Stimulated activated CD8-positive, alpha-beta memory T cell treated with anti-CD3 and anti-CD28 coated beads, Interleukin-15, amount 100 ng/mL, for 48 hours (primary cell): ENCODE measurements around the gene SLC43A2.

Experiments
- DNase-seq, 2 donors: peaks; one replicate each; pipeline ENCODE4 v3.0.0-alpha.2; 2020; ENCODE audit warnings: low read depth in 2 of 2

The SLC43A2 gene

GRCh38 chr17:1643999-1644492 is 15.4 kb upstream of the SLC43A2 start:
- no peak for DNase-seq

DNA sequence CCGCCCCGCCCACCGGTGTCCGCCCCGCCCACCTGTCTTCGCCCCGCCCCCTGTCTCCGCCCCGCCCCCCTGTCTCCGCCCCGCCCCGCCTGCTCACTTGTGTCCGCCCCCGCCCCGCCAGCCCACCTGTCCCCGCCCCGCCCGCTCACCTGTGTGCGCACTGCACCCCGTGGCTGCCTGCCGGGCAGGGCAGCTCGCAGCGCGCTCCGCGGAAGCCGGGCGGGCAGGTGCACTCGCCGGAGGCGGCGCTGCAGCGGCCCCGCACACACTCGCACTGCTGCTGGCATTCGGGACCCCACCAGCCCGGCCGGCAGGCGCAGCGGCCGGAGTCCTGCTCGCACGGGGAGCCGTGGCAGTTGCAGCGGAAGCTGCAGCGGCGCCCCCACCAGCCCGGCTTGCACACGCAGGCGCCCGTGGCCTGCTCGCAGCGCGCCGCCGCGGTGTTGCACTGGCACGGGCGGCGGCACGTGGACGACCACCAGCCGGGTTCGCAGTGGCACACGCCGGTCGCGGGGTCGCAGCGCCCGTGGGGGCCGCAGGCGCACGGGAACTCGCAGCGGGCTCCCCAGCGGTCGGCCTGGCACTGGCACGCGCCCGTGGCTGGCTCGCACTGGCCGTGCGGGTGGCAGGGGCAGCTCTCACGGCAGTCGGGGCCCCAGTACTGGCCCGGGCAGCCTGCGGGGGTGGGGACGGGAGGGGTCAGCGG is 14.8 kb upstream of the SLC43A2 start:
- no peak for DNase-seq

DNA sequence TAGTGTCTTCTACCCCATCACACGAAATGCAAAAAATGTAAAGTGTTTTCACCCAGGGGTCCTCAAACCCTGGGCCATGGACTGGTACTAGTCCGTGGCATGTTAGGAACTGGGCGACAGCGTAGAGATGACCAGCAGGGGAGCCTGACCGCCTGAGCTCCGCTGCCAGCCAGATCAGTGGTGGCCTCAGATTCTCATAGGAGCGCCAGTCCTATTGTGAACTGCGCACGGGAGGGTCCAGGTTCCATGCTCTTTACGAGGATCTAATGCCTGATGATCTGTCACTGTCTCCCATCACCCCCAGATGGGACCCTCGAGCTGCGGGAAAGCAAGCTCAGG is 12.4 kb upstream of the SLC43A2 start:
- no peak for DNase-seq

GRCh38 chr17:1640329-1641064 is 11.9 kb upstream of the SLC43A2 start:
- DNase-seq: no peak

DNA sequence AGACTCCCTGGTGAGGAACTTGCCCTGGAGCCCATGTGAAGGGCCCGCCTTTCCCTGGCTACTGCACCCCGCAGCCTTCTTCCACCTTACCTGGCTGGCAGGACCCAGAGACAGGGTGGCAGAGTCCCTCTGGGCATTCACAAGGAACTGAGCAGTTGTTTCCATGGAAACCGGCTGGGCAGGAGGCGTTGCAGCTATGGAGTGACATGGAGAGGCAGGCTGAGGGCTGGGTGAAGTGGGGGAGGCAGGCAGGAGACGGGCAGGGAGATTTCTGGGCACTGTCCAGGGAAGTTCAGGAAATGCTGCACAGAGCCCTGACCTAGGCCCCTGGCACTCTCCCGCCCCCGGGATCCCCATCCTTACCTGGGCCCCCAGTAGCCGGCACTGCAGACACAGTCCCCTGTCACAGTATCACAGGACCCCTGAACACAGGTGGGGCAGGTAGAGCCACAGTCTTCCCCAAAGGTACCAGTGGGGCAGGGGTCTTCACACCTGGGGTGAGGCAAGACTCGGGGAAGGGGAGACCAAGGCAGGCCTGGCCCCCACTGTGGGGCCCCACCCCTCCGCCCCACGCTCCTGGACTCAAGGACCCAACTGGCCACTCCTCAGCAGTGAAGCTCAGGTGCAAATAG is 11.0 kb upstream of the SLC43A2 start:
- no peak for DNase-seq

GRCh38 chr17:1638624-1639300 is 10.1 kb upstream of the SLC43A2 start:
- no peak for DNase-seq

DNA sequence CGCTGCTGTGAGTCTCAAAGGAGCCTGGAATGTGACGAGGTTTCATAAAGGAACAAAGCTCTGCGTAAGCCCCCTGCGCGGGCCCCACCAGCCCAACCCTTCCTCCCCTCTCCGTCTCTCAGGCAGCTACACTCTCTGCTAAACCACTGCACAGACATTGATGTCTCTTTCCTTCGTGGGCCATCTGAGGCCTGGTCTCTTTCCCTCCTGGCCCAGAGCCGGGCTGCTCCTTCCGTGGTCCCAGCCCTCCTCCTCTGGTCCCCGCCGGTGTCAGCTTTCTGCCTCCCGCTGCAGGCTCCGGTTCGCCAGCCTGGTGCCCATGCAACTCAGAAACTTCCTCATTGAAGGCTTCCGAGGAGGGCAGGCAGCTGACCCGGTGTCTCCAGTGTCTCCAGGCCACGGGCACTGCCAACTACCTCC is 9.5 kb upstream of the SLC43A2 start:
- DNase-seq: no peak

- no peak for DNase-seq
Measured at GRCh38 chr17:1636732-1637285, 8.2 kb upstream of the SLC43A2 start.

DNA sequence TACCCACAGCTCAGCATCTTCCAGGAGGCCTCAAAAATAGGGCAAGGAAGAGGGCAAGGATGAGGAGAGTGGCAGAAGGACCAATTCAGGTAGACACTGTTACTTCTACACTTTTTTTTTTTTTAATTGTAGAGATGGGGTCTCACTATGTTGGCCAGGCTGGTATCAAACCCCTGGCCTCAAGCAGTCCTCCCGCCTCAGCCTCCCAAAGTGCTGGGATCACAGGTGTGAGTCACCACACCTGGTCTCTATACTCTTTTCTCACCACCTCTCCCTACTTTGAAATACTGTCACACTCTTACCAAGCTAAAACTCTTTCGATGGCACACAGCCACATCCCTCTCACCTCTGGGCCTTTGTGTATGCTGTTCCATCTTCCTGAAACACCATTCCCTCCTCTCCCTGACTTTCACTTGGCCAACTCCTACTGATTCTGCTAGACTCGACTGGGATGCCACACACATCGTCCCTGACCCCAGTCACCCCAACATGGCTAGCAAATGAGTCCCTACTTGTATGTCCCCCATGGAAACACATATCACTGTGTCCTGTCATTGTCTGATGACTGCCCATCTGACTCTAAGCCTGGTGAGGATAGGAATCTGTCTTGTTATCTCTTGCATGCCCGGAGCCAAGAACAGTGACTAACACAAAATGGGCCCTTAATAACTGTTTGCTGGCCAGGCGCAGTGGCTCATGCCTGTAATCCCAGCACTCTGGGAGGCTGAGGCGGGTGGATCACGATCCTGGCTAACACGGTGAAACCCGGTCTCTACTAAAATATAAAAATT is 7.2 kb upstream of the SLC43A2 start:
- no peak for DNase-seq

DNA sequence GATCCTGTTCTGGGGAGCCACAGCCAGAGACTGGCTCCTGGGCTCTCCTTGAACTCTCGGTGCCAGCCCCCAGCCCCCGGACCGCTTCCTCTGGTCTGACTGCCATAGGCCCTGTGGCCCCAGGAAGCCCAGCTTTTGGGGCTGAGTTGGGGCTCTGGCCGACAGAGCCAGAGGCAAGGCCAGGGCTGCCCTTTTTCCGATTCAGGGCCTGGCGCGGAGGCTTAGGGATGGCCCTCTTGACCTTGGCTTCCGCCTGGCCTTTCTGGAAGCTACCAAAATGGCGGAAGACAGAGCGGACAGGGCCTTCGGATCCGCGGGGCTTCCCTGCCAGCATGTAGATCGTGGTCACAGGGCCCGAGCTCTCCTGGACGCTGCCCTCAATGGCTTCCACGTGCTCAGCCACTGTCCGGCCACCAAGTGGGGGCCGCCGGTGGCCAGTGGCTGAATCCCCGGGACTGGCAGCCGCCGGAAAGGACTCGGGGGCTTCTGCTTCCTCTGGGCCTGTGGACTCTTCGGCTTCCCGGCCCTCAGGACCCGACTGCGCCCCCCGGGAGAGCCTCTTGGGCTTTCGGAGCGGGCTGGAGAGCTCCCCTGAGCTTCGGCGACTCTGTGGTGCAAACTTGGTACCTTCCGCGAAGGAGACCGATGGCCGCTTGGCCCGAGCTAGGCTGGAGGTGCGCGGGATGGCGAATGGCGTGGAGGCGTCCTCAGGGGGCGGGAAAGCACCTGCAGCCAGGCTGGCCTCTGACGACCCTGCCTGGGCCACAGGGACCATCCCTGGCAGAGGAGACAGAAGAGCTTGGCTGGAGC is 6.4 kb upstream of the SLC43A2 start:
- no peak for DNase-seq

- DNase-seq: no peak
Measured at GRCh38 chr17:1630662-1631061, 2.0 kb upstream of the SLC43A2 start.

GRCh38 chr17:1629504-1630310 is 1.1 kb upstream of the SLC43A2 start:
- peak; percentile 72 to 78 for DNase-seq

- DNase-seq: peak; percentile 84 to 86
Measured at GRCh38 chr17:1628856-1629503, 346 bp upstream of the SLC43A2 start.

DNA sequence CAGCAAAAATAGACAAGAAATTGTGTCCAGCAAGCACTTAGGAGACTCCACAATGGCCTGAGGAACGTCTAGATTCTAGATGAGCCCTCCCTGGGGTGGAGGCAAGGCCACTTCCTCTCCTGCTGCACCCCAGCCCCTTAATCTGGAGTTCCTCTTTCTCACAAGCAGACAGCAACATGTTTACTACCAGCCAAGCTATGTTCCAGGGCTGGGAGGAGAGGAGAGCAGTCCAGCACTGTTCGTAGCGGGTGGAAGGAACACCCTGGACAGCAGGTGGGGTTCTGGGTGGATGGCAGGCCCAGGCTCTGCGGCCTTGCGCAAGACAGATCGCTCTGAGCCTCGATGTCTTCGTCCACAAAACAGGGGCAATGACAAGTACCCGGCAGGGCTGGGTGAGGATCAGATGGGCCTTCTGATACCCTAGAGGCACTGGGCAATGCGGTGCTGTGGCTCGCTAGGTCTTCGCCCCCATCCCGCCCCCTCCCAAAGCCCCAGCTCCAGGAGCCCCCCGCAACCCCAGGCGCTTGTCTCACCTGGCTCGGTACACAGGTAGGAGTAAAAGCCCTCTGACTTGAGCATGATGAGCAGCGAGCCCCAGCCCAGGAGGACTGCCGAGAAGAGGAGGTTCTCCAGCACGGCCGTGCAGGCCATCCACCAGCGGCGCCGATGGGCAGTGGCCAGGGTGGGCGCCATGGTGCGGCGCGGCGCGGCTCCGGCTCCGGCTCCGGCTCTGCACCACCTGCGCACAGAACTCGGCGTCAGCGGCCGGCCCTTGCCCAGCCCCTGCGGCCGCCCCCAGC is 1.3 kb downstream of the SLC43A2 start:
- no peak for DNase-seq

GRCh38 chr17:1626333-1626732 is 2.3 kb downstream of the SLC43A2 start:
- no peak for DNase-seq

DNA sequence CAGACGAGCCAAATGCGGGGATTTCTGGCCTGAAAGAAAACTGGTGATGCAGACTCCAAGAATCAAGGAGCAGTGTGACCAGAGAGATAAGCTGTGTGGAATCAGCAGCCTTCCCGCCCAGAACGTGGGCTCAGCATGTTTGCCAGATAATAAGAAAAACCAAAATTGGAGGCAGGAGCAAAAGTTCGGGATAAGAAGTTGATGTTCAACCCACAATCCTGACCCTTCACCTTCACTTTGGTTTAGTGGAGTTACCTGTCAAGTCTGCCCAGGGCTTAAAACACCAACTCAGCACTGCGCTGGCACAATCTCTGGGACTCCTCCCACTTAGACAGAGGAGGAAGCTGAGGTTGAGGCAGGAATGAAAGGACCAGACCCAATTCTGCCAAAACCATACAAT is 3.1 kb downstream of the SLC43A2 start:
- no peak for DNase-seq

DNA sequence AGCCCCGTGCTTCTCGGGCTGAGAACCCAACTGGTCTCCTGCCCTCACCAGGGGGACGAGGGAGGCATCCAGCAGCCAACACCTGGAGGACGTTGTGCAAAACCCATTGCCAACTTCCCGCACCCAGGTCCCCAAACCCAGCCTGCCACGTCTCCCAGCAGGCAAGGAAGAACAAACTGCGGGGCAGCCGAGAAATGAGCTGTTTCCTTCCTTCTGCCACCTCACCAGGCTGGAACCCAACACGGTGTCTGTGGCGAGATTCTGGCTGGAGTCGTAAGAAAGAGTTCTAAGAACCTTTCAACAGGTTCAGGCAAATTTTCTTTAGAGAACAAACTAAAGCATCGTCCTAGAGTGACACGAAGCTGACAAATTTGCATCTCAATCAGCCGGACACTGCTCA is 3.6 kb downstream of the SLC43A2 start:
- DNase-seq: no peak

GRCh38 chr17:1624650-1625049 is 4.0 kb downstream of the SLC43A2 start:
- DNase-seq: no peak
